Upper lobe of left lung (tissue), 6 donors: Measurements from ENCODE around the gene MICU2. TPM values are rescaled to one million over a fixed set of nuclear protein-coding genes. Genes with fewer than 3 reads are reported as not detected.

ENCODE experiments used
- ATAC-seq, 2 donors: fragments of 200-7000 bp; cut with Tn5 transposase; one replicate each; pipeline ENCODE4 v1.9.1; 2022; ENCODE audit warnings: mild to moderate bottlenecking in 2 of 2, moderate library complexity in 2 of 2; ENCODE audit not compliant: low FRiP score in 2 of 2
- DNase-seq, 2 donors: peaks; one replicate each; pipeline ENCODE4 v3.0.0-alpha.2; 2019 to 2020
- H3K27ac ChIP-seq, 4 donors: fragments of 200-600 bp; sonication (generic); one replicate each; pipeline ENCODE4 v1.5.1; 2016 to 2019
- H3K27me3 ChIP-seq, 4 donors: fragments of 200-600 bp; sonication (generic); one replicate each; pipeline ENCODE4 v1.5.1; 2017 to 2019
- H3K36me3 ChIP-seq, 4 donors: fragments of 200-600 bp; sonication (generic); one replicate each; pipeline ENCODE4 v1.5.1; 2016 to 2019
- H3K4me1 ChIP-seq, 4 donors: fragments of 200-600 bp; sonication (generic); one replicate each; pipeline ENCODE4 v1.5.1; 2018 to 2019
- H3K4me3 ChIP-seq, 4 donors: fragments of 200-600 bp; sonication (generic); one replicate each; pipeline ENCODE4 v1.5.1; 2017 to 2019; ENCODE audit warnings: mild to moderate bottlenecking in 2 of 4, moderate library complexity in 1 of 4
- H3K9me3 ChIP-seq, 4 donors: fragments of 200-600 bp; sonication (generic); one replicate each; pipeline ENCODE4 v1.5.1; 2018 to 2019
- EP300 ChIP-seq, 4 donors: sonication (generic); formaldehyde crosslinking; IDR thresholded peaks; one replicate each; pipeline ENCODE4 v1.5.1; 2017; ENCODE audit warnings: antibody characterized with exemption in 4 of 4, control low read depth in 2 of 4
- POLR2A ChIP-seq, 4 donors: fragments of 450-650 bp; IDR thresholded peaks; one replicate each; pipeline ENCODE4 v1.5.1; 2016 to 2017; ENCODE audit warnings: antibody characterized with exemption in 4 of 4, mild to moderate bottlenecking in 2 of 4
- POLR2AphosphoS5 ChIP-seq, 2 donors: sonication (generic); formaldehyde crosslinking; IDR thresholded peaks; one replicate each; pipeline ENCODE4 v1.5.1; 2017; ENCODE audit warnings: antibody characterized with exemption in 2 of 2
- WGBS, 2 donors: methylation state at CpG; one replicate each; pipeline ENCODE4 v1.1.5; 2017 to 2018; 5-methylcytosine and 5-hydroxymethylcytosine counted together
- total RNA-seq, 6 donors: library from RNA; depleted of rRNA in 4 of 6; stranded (reverse); fragments of >200 nt in 4 of 6; gene quantifications; one replicate each; pipeline versions ENCODE4 v1.1.0 to v1.2.1, GENCODE V29; 2016 to 2021
- TF ChIP-seq, protein P1 (sequence below), 6 experiments: fragments of 450-650 bp in 4 of 6; fragments of 200-600 bp in 2 of 6; sonication (generic) in 2 of 6; IDR thresholded peaks; one replicate each; pipeline ENCODE4 v1.5.1; 2016 to 2019; ENCODE audit warnings: antibody characterized with exemption in 6 of 6
- donor health status: DM: no; HTN: no; CAD: no; lungs with moderate emphysema.
- donor health status: DM: no; HTN: yes; CAD: no; lungs with severe emphysema.

The MICU2 gene
- total RNA-seq, 6 donors from 2014 or later: 27.9 to 80.4 (median 46.0) TPM

DNA sequence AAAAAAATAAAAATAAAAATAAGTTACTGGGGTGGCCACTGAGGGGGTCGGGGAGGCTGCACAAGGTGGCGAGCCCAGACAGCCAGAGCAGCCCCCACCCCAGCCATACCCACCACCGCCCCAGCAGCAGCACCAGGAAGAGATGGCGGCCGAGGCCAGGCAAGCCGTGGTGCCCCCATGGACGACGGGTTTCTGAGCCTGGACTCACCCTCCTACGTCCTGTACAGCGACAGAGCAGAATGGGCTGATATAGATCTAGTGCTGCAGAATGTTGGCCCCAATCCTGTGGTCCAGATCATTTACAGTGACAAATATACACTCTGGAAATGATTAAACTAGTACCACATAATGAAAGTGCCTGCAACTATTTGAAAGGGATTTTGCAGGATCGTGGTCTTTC lies 73.3 kb downstream of the MICU2 start:
- TF ChIP-seq POLR2A (IDR thresholded peaks at IDR 0.05): no peak
- no peak for TF ChIP-seq POLR2AphosphoS5 (IDR thresholded peaks at IDR 0.05)
- no peak for TF ChIP-seq EP300 (IDR thresholded peaks at IDR 0.05)
- TF ChIP-seq, protein P1, sequence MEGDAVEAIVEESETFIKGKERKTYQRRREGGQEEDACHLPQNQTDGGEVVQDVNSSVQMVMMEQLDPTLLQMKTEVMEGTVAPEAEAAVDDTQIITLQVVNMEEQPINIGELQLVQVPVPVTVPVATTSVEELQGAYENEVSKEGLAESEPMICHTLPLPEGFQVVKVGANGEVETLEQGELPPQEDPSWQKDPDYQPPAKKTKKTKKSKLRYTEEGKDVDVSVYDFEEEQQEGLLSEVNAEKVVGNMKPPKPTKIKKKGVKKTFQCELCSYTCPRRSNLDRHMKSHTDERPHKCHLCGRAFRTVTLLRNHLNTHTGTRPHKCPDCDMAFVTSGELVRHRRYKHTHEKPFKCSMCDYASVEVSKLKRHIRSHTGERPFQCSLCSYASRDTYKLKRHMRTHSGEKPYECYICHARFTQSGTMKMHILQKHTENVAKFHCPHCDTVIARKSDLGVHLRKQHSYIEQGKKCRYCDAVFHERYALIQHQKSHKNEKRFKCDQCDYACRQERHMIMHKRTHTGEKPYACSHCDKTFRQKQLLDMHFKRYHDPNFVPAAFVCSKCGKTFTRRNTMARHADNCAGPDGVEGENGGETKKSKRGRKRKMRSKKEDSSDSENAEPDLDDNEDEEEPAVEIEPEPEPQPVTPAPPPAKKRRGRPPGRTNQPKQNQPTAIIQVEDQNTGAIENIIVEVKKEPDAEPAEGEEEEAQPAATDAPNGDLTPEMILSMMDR (IDR thresholded peaks at IDR 0.05): no peak
- ATAC-seq (no peak), DNase-seq (peak in 1 of 2 donors; percentile 37)
- no peaks in the 10 kb centered on the region for H3K9me3 ChIP-seq
- WGBS, 2 donors: 88 to 92% methylated on average over 9 to 11 of the region's 11 CpGs
- no peaks in the 10 kb centered on the region for H3K27me3 ChIP-seq
- H3K27ac ChIP-seq: no peak overlapping the region
- no peak overlapping the region for H3K4me3 ChIP-seq
- H3K4me1 ChIP-seq: no peaks in the 10 kb centered on the region
- H3K36me3 ChIP-seq: no peaks in the 10 kb centered on the region

DNA sequence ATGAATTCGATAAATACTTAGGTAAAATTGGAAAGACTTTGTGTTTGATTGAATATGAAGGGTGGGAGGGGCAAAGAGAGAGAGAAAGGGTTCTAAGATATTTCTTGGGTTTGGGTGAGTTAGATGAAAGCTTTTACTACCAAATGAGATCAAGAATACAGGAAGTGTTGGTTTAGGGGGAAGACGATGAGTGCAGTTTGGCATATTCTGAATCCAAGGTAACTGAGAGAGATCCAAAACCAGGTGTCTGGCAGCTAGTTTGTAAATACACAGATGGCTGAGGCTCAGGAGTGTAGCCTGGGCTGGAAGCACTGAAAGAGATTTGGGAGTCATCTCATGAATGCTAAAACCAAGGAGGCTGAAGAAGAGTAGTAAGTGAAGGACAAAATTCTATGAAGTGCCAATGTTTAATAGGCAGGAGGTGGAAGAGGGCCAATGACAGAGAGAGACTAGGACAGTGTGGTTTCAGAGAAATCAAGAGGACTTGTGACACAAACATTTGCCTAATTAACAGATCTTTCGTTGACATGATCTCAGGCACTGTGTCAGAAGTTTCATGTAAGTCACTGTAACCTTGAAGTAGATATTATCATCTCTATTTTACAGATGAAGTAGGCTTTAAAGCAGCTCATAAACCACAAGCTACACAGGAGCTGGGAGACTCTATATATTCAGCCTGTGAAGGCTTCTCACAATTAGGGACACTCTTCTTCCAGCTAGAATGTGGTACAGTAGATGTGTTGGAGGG lies 74.7 kb downstream of the MICU2 start:
- TF ChIP-seq EP300 (IDR thresholded peaks at IDR 0.05) (no peak), POLR2AphosphoS5 (IDR thresholded peaks at IDR 0.05) (no peak), POLR2A (IDR thresholded peaks at IDR 0.05) (no peak)
- TF ChIP-seq, protein P1 (IDR thresholded peaks at IDR 0.05): no peak
- no peak for ATAC-seq
- H3K4me3 ChIP-seq: no peak overlapping the region
- no peaks in the 10 kb centered on the region for H3K4me1 ChIP-seq
- no peaks in the 10 kb centered on the region for H3K9me3 ChIP-seq
- no peak overlapping the region for H3K27ac ChIP-seq
- no peaks in the 10 kb centered on the region for H3K36me3 ChIP-seq
- 86 to 87% methylated on average over 3 of the region's 3 CpGs for WGBS, 2 donors
- H3K27me3 ChIP-seq: no peaks in the 10 kb centered on the region
- no peak for DNase-seq

- no peak overlapping the region for H3K4me3 ChIP-seq
- no peaks in the 10 kb centered on the region for H3K27me3 ChIP-seq
- no peak for ATAC-seq
- TF ChIP-seq EP300 (IDR thresholded peaks at IDR 0.05) (no peak), POLR2A (IDR thresholded peaks at IDR 0.05) (no peak), POLR2AphosphoS5 (IDR thresholded peaks at IDR 0.05) (no peak)
- TF ChIP-seq, protein P1 (IDR thresholded peaks at IDR 0.05): no peak
- DNase-seq: no peak
- H3K9me3 ChIP-seq: no peaks in the 10 kb centered on the region
- H3K27ac ChIP-seq: no peak overlapping the region
- H3K36me3 ChIP-seq: no peaks in the 10 kb centered on the region
- 89 to 93% methylated on average over 6 of the region's 6 CpGs for WGBS, 2 donors
- H3K4me1 ChIP-seq: no peaks in the 10 kb centered on the region
Observed at GRCh38 chr13:21528616-21529015, 75.4 kb downstream of the MICU2 start.

DNA sequence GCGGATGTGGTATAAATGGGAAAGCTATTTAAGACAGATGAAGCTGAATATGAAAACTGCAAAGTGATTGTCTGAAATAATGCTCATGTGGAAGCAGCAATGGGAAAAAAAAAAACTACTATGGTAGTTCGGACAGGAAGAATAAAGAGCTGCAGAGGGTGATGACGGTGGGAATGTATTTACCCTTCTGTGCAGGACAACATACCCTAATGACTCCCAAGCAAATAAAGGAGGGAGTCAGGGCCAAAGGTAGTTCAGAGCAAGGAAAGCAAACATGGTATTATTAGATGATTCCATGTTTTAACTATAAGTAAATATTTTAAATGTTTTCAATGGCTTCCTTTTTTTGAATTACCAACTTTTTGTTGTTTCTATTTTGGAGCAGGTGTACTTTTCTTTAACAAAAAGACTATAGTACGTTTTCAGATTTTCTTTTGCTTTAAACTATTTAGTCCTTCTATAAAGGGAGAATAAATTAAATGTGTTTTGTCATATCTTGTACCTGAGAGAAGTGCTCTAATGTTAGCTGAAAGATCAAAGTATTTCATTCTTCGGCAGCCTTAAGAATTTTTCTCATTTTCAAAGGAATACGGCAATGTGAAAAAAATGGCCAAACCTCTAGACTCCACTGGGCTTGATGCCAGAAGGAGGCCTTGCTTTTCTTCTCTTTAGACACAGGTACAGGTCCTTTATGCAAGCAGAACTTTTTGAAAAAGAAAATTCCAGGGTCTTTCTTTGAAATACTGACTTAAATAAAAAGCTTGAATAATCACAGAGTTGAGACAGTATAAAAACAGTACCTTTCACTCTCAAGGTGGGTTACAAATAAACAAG lies 77.0 kb downstream of the MICU2 start:
- ATAC-seq: no peak
- no peaks in the 10 kb centered on the region for H3K4me1 ChIP-seq
- no peak overlapping the region for H3K4me3 ChIP-seq
- no peak overlapping the region for H3K27ac ChIP-seq
- H3K9me3 ChIP-seq: no peaks in the 10 kb centered on the region
- H3K36me3 ChIP-seq: peaks cover 0 to 7% (median 0%) of the 10 kb centered on the region in 4 donors
- TF ChIP-seq, protein P1 (IDR thresholded peaks at IDR 0.05): no peak
- TF ChIP-seq POLR2AphosphoS5 (IDR thresholded peaks at IDR 0.05) (no peak), EP300 (IDR thresholded peaks at IDR 0.05) (no peak), POLR2A (IDR thresholded peaks at IDR 0.05) (no peak)
- H3K27me3 ChIP-seq: no peaks in the 10 kb centered on the region
- no peak for DNase-seq
- WGBS, 2 donors: 80 to 81% methylated on average over 6 of the region's 6 CpGs
